WTC11 (cell line): ENCODE data around the gene RBM28. TPM values are rescaled to one million over a fixed set of nuclear protein-coding genes. Genes with fewer than 3 reads are reported as not detected.

Source experiments
- ATAC-seq: fragments of 200-7000 bp; cut with Tn5 transposase; 2 replicates; pipeline ENCODE4 v1.10.0; 2021; ENCODE audit warnings: mild to moderate bottlenecking, moderate library complexity
- CTCF ChIA-PET: fragments of 300-600 bp; sonication (Branson Sonifier 250); formaldehyde crosslinking; loops from one replicate; lab custom pipeline; 2021; ENCODE audit warnings: antibody characterized with exemption; lab: Charles Lee
- POLR2A ChIA-PET: fragments of 350-600 bp; sonication (Branson Sonifier 250); formaldehyde crosslinking; loops from one replicate; lab custom pipeline; 2021; ENCODE audit warnings: antibody characterized with exemption; lab: Charles Lee
- DNase-seq: peaks from one replicate; pipeline ENCODE4 v3.0.0; 2021; ENCODE audit warnings: low spot score
- H3K27ac Mint-ChIP-seq: 2 replicates; pipeline ENCODE4 v1.8.0; 2021; ENCODE audit warnings: mixed read lengths
- H3K27me3 Mint-ChIP-seq: 2 replicates; pipeline ENCODE4 v1.8.0; 2021; ENCODE audit warnings: low read depth, mild to moderate bottlenecking, moderate library complexity, mixed read lengths
- H3K36me3 Mint-ChIP-seq: 2 replicates; pipeline ENCODE4 v1.8.0; 2021; ENCODE audit warnings: mixed read lengths
- H3K4me1 Mint-ChIP-seq: 2 replicates; pipeline ENCODE4 v1.8.0; 2022; ENCODE audit warnings: mixed read lengths
- H3K4me3 Mint-ChIP-seq: 2 replicates; pipeline ENCODE4 v1.8.0; 2021; ENCODE audit warnings: mild to moderate bottlenecking, moderate library complexity, mixed read lengths
- H3K9me3 Mint-ChIP-seq: 2 replicates; pipeline ENCODE4 v1.8.0; 2021; ENCODE audit warnings: mixed read lengths
- EMX1 ChIP-seq: fragments of 250-450 bp; sonication (Bioruptor Pico); IDR thresholded peaks from 2 replicates; pipeline ENCODE4 v1.8.0; 2021; ENCODE audit warnings: mild to moderate bottlenecking
- FOXK1 ChIP-seq: sonication (generic); formaldehyde crosslinking; IDR thresholded peaks from 2 replicates; pipeline ENCODE4 v1.8.0; 2022; ENCODE audit warnings: mild to moderate bottlenecking, moderate library complexity, missing genetic modification reagents
- FOXP1 ChIP-seq: sonication (generic); formaldehyde crosslinking; IDR thresholded peaks from 2 replicates; pipeline ENCODE4 v1.8.0; 2022; ENCODE audit warnings: missing genetic modification reagents, mild to moderate bottlenecking, moderate library complexity, borderline replicate concordance
- GTF2I ChIP-seq: fragments of 250-450 bp; sonication (Bioruptor Pico); conservative IDR thresholded peaks from 2 replicates; pipeline ENCODE4 v1.4.0; 2021; ENCODE audit warnings: mild to moderate bottlenecking
- HMGA2 ChIP-seq: fragments of 250-450 bp; sonication (Bioruptor Pico); IDR thresholded peaks from 2 replicates; pipeline ENCODE4 v1.4.0; 2021; ENCODE audit warnings: mild to moderate bottlenecking, moderate library complexity
- NFE2L1 ChIP-seq: sonication (generic); formaldehyde crosslinking; IDR thresholded peaks from 2 replicates; pipeline ENCODE4 v1.8.1; 2023; ENCODE audit warnings: missing genetic modification reagents
- RELA ChIP-seq: sonication (generic); formaldehyde crosslinking; IDR thresholded peaks from 2 replicates; pipeline ENCODE4 v1.8.1; 2022; ENCODE audit warnings: missing genetic modification reagents, mild to moderate bottlenecking, borderline replicate concordance
- SMAD3 ChIP-seq: sonication (generic); formaldehyde crosslinking; IDR thresholded peaks from 2 replicates; pipeline ENCODE4 v1.8.0; 2022; ENCODE audit warnings: missing genetic modification reagents, mild to moderate bottlenecking, borderline replicate concordance
- SMAD4 ChIP-seq: sonication (generic); formaldehyde crosslinking; IDR thresholded peaks from 2 replicates; pipeline ENCODE4 v1.8.0; 2022; ENCODE audit warnings: mild to moderate bottlenecking, missing genetic modification reagents
- SP1 ChIP-seq: sonication (generic); formaldehyde crosslinking; conservative IDR thresholded peaks from 2 replicates; pipeline ENCODE4 v1.8.1; 2022; ENCODE audit warnings: missing genetic modification reagents
- TEAD1 ChIP-seq: sonication (generic); formaldehyde crosslinking; IDR thresholded peaks from 2 replicates; pipeline ENCODE4 v1.8.0; 2022; ENCODE audit warnings: mild to moderate bottlenecking, missing genetic modification reagents
- TEAD4 ChIP-seq: sonication (generic); formaldehyde crosslinking; IDR thresholded peaks from 2 replicates; pipeline ENCODE4 v1.8.0; 2022; ENCODE audit warnings: mild to moderate bottlenecking, missing genetic modification reagents
- TP53 ChIP-seq: sonication (generic); formaldehyde crosslinking; IDR thresholded peaks from 2 replicates; pipeline ENCODE4 v1.8.1; 2023; ENCODE audit warnings: mild to moderate bottlenecking, missing genetic modification reagents
- ZNF232 ChIP-seq: sonication (generic); formaldehyde crosslinking; IDR thresholded peaks from 2 replicates; pipeline ENCODE4 v1.8.0; 2022; ENCODE audit warnings: mild to moderate bottlenecking, missing genetic modification reagents
- total RNA-seq: library from RNA; stranded (reverse); gene quantifications from 3 replicates; pipeline ENCODE4 v1.2.3, GENCODE V29; 2021
- TF ChIP-seq, protein P1 (sequence below): fragments of 250-450 bp; sonication (Bioruptor Pico); IDR thresholded peaks from 2 replicates; pipeline ENCODE4 v1.9.0; 2021; ENCODE audit warnings: mild to moderate bottlenecking, borderline replicate concordance
- TF ChIP-seq, protein P2 (sequence below): fragments of 250-450 bp; sonication (Bioruptor Pico); IDR thresholded peaks from 2 replicates; pipeline ENCODE4 v1.8.0; 2021; ENCODE audit warnings: mild to moderate bottlenecking
- TF ChIP-seq, protein P3 (sequence below): sonication (generic); formaldehyde crosslinking; IDR thresholded peaks from 2 replicates; pipeline ENCODE4 v1.8.1; 2022; ENCODE audit warnings: mild to moderate bottlenecking, moderate library complexity, missing genetic modification reagents
- TF ChIP-seq, protein P4 (sequence below): fragments of 250-450 bp; sonication (Bioruptor Pico); conservative IDR thresholded peaks from 2 replicates; pipeline ENCODE4 v1.9.0; 2021; ENCODE audit warnings: mild to moderate bottlenecking
- TF ChIP-seq, protein P5 (sequence below): sonication (generic); formaldehyde crosslinking; IDR thresholded peaks from 2 replicates; pipeline ENCODE4 v1.8.1; 2022; ENCODE audit warnings: low read depth, missing genetic modification reagents, borderline replicate concordance

RBM28 gene
- total RNA-seq, 1 experiment from 2014 or later: 66.1 TPM

DNA sequence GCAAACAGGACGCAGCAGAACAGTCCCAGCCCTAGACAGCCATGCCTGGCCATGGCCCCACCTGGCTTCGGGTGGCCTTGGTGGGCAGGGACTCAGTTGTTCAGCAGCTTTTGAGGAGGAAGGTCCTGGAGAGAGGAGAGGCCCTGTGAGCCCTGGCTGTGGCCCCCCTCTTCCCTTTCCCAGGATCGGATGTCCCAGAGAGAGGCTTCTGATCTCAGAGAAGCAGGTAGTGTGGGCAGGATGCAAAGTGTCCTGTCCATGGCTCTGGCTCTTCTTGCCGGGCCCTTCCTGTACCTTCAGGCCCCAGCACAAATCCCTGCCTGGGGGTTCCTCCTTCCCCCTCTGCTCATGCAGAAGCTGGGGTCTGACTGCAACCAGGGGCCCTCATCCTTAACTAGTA lies 16.2 kb upstream of the RBM28 start (continued):
- TF ChIP-seq, protein P1, sequence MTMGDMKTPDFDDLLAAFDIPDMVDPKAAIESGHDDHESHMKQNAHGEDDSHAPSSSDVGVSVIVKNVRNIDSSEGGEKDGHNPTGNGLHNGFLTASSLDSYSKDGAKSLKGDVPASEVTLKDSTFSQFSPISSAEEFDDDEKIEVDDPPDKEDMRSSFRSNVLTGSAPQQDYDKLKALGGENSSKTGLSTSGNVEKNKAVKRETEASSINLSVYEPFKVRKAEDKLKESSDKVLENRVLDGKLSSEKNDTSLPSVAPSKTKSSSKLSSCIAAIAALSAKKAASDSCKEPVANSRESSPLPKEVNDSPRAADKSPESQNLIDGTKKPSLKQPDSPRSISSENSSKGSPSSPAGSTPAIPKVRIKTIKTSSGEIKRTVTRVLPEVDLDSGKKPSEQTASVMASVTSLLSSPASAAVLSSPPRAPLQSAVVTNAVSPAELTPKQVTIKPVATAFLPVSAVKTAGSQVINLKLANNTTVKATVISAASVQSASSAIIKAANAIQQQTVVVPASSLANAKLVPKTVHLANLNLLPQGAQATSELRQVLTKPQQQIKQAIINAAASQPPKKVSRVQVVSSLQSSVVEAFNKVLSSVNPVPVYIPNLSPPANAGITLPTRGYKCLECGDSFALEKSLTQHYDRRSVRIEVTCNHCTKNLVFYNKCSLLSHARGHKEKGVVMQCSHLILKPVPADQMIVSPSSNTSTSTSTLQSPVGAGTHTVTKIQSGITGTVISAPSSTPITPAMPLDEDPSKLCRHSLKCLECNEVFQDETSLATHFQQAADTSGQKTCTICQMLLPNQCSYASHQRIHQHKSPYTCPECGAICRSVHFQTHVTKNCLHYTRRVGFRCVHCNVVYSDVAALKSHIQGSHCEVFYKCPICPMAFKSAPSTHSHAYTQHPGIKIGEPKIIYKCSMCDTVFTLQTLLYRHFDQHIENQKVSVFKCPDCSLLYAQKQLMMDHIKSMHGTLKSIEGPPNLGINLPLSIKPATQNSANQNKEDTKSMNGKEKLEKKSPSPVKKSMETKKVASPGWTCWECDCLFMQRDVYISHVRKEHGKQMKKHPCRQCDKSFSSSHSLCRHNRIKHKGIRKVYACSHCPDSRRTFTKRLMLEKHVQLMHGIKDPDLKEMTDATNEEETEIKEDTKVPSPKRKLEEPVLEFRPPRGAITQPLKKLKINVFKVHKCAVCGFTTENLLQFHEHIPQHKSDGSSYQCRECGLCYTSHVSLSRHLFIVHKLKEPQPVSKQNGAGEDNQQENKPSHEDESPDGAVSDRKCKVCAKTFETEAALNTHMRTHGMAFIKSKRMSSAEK (CRISPR knock-in tag): no peak

DNA sequence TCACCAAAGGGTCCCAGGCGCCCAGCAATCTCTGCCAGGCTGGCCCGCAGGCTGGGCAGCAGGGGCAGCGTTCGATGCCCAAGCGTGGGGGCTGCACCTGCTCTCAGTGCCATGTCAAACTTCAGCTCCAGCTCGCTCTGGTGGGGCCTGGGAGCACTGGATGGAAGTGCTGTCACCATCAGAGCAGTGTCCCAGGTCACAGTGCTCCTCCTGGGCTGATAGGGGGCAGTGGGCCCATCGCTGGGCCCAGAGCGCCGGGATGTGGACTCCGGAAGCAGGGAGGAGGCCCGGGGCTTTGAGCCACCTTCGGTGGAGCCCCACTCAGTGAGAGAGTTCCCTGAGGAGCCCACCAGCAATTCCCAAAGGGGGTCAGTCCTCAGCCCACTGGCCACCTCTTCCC lies 15.6 kb upstream of the RBM28 start:
- TF ChIP-seq, protein P2, sequence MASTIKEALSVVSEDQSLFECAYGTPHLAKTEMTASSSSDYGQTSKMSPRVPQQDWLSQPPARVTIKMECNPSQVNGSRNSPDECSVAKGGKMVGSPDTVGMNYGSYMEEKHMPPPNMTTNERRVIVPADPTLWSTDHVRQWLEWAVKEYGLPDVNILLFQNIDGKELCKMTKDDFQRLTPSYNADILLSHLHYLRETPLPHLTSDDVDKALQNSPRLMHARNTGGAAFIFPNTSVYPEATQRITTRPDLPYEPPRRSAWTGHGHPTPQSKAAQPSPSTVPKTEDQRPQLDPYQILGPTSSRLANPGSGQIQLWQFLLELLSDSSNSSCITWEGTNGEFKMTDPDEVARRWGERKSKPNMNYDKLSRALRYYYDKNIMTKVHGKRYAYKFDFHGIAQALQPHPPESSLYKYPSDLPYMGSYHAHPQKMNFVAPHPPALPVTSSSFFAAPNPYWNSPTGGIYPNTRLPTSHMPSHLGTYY (CRISPR knock-in tag): no peak
- TF ChIP-seq SMAD4 (CRISPR knock-in tag) (no peak), NFE2L1 (no peak), GTF2I (CRISPR knock-in tag) (no peak), HMGA2 (no peak), RELA (no peak), FOXP1 (CRISPR knock-in tag) (no peak), EMX1 (no peak), TP53 (CRISPR knock-in tag) (no peak), TEAD4 (CRISPR knock-in tag) (no peak), ZNF232 (CRISPR knock-in tag) (no peak), SP1 (CRISPR knock-in tag) (no peak), SMAD3 (CRISPR knock-in tag) (no peak), TEAD1 (CRISPR knock-in tag) (no peak), FOXK1 (no peak)
- TF ChIP-seq, protein P3, sequence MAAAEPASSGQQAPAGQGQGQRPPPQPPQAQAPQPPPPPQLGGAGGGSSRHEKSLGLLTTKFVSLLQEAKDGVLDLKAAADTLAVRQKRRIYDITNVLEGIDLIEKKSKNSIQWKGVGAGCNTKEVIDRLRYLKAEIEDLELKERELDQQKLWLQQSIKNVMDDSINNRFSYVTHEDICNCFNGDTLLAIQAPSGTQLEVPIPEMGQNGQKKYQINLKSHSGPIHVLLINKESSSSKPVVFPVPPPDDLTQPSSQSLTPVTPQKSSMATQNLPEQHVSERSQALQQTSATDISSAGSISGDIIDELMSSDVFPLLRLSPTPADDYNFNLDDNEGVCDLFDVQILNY (CRISPR knock-in tag): no peak
- TF ChIP-seq, protein P4, sequence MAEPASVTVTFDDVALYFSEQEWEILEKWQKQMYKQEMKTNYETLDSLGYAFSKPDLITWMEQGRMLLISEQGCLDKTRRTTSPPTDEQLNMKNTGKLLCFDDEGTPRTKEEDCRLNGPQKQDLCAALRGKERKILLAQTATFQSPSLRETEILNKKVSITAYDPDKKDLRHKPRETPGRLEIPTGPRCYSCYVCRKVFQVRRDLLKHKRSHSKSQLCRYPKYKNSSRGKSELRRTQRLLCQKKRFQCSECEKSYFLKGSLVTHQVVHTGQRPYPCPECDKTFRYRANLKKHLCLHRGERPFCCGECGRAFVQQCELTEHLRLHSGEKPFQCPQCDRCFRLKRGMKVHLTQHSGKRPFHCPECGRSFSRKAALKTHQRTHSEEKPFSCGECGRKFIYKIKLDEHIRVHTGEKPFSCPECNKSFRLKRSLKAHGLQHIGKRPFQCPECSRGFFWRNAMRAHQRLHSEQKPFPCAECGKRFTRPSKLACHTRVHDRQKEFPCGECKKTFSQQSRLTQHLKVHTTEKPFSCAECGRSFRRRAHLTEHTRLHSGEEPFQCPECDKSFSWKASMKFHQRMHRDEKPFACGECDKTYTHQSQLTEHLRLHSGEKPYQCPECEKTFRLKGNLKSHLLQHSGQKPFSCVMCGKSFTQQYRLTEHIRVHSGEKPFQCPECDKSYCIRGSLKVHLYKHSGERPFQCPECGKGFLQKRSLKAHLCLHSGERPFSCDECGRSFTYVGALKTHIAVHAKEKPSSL (CRISPR knock-in tag): no peak
- TF ChIP-seq, protein P5, sequence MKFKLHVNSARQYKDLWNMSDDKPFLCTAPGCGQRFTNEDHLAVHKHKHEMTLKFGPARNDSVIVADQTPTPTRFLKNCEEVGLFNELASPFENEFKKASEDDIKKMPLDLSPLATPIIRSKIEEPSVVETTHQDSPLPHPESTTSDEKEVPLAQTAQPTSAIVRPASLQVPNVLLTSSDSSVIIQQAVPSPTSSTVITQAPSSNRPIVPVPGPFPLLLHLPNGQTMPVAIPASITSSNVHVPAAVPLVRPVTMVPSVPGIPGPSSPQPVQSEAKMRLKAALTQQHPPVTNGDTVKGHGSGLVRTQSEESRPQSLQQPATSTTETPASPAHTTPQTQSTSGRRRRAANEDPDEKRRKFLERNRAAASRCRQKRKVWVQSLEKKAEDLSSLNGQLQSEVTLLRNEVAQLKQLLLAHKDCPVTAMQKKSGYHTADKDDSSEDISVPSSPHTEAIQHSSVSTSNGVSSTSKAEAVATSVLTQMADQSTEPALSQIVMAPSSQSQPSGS: no peak
- H3K9me3 Mint-ChIP-seq: no peaks in the 10 kb centered on the region
- DNase-seq: no peak
- H3K27ac Mint-ChIP-seq: no peak overlapping the region
- peak overlapping the region; percentile 36; the same call in 1 of the 2 replicates for H3K4me3 Mint-ChIP-seq
- ChIA-PET POLR2A (no interaction called here), CTCF (interaction anchor here (1.0 to 9.2 kb wide), 5 partner anchors 12 to 68 kb away, joined by 3 to 107 read pairs (median 13); partner anchors contain the start of gene RBM28)
- H3K36me3 Mint-ChIP-seq: no peaks in the 10 kb centered on the region
- ATAC-seq: no peak
- peaks cover 23% of the 10 kb centered on the region for H3K4me1 Mint-ChIP-seq
- peaks cover 90% of the 10 kb centered on the region for H3K27me3 Mint-ChIP-seq
